Measurements from ENCODE around the gene COG5. TPM values are rescaled to one million over a fixed set of nuclear protein-coding genes. Genes with fewer than 3 reads are reported as not detected.

The COG5 gene
- total RNA-seq, 1 donor from 2014 or later: 37.2 TPM

GRCh38 chr7:107528461-107528860 is 35.3 kb downstream of the COG5 start:
- TF ChIP-seq, protein P1, sequence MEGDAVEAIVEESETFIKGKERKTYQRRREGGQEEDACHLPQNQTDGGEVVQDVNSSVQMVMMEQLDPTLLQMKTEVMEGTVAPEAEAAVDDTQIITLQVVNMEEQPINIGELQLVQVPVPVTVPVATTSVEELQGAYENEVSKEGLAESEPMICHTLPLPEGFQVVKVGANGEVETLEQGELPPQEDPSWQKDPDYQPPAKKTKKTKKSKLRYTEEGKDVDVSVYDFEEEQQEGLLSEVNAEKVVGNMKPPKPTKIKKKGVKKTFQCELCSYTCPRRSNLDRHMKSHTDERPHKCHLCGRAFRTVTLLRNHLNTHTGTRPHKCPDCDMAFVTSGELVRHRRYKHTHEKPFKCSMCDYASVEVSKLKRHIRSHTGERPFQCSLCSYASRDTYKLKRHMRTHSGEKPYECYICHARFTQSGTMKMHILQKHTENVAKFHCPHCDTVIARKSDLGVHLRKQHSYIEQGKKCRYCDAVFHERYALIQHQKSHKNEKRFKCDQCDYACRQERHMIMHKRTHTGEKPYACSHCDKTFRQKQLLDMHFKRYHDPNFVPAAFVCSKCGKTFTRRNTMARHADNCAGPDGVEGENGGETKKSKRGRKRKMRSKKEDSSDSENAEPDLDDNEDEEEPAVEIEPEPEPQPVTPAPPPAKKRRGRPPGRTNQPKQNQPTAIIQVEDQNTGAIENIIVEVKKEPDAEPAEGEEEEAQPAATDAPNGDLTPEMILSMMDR (conservative IDR thresholded peaks at IDR 0.05): no peak
- no peak for DNase-seq (ENCODE audit: extremely low spot score, unreplicated experiment)
- Mint-ChIP-seq H3K4me3 (no peak overlapping the region), H3K4me1 (ENCODE audit: unreplicated experiment) (no peaks in the 10 kb centered on the region), H3K27me3 (no peaks in the 10 kb centered on the region), H3K9me3 (peaks cover 3% of the 10 kb centered on the region), H3K36me3 (peaks cover 21% of the 10 kb centered on the region), H3K27ac (no peak overlapping the region)

GRCh38 chr7:107527196-107527595 is 36.5 kb downstream of the COG5 start:
- no peak for DNase-seq (ENCODE audit: extremely low spot score, unreplicated experiment)
- H3K4me3 Mint-ChIP-seq: no peak overlapping the region
- H3K9me3 Mint-ChIP-seq: no peaks in the 10 kb centered on the region
- TF ChIP-seq, protein P1 (conservative IDR thresholded peaks at IDR 0.05): no peak
- H3K27me3 Mint-ChIP-seq: no peaks in the 10 kb centered on the region
- H3K4me1 Mint-ChIP-seq (ENCODE audit: unreplicated experiment): no peaks in the 10 kb centered on the region
- H3K36me3 Mint-ChIP-seq: peaks cover 21% of the 10 kb centered on the region
- H3K27ac Mint-ChIP-seq: no peak overlapping the region

DNA sequence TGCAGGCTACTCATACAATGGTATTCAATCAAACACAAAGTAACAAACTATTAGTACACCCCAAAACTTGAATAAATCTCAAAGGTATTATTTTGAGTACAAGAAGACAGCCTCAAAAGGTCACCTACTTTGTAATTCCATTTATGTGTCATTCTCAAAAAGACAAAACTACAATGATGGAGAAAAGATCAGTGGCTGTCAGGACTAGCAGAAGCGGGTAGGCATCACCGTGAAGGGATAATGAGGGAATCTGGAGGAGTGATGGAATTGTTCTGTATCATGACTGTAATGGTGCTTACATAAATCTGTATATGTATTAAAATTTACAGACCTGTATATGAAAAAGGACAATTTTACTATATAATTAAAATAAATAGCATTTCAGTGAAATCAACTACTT is 37.0 kb downstream of the COG5 start:
- Mint-ChIP-seq H3K4me3 (no peak overlapping the region), H3K36me3 (peaks cover 25% of the 10 kb centered on the region), H3K9me3 (no peaks in the 10 kb centered on the region), H3K4me1 (ENCODE audit: unreplicated experiment) (no peaks in the 10 kb centered on the region), H3K27ac (no peak overlapping the region), H3K27me3 (no peaks in the 10 kb centered on the region)
- TF ChIP-seq, protein P1 (conservative IDR thresholded peaks at IDR 0.05): no peak
- no peak for DNase-seq (ENCODE audit: extremely low spot score, unreplicated experiment)

DNA sequence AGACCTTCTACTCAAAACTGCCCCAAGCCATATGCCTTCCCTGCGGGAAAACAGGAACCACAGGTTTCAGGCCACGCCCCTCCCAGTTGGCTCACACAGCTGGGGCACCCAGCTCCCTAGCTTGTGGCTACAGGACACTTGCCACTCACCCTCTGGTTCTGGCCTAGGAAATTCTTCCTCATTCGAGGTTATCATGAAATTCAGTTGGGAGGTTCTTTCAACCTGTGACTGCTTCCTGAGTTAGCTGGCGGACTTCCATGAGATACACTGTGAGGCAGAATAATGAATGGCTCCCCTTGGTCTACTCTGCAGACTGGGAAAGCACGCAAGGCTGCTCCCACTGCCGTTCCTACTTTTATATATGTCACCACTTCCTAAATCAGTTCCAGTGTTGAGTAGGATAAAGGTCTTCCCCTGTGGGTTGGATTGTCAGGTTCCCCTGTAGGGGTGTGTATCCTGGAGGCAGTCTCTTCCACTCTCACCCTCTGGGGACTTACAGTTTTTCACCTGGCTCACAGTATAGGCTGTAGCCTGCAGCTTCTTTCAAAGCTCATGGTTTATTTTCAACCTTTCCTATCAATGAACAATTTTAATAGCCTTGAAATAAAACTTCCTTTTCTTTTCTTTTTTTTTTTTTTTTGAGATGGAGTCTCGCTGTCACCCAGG is 56.9 kb downstream of the COG5 start:
- peaks cover 19% of the 10 kb centered on the region for H3K36me3 Mint-ChIP-seq
- no peaks in the 10 kb centered on the region for H3K4me1 Mint-ChIP-seq (ENCODE audit: unreplicated experiment)
- peaks cover 12% of the 10 kb centered on the region for H3K9me3 Mint-ChIP-seq
- H3K4me3 Mint-ChIP-seq: peak overlapping the region; percentile 28
- TF ChIP-seq, protein P1 (conservative IDR thresholded peaks at IDR 0.05): no peak
- peak overlapping the region; percentile 85 for H3K27ac Mint-ChIP-seq
- DNase-seq (ENCODE audit: extremely low spot score, unreplicated experiment): no peak
- no peaks in the 10 kb centered on the region for H3K27me3 Mint-ChIP-seq

- no peaks in the 10 kb centered on the region for H3K4me1 Mint-ChIP-seq (ENCODE audit: unreplicated experiment)
- H3K27me3 Mint-ChIP-seq: no peaks in the 10 kb centered on the region
- TF ChIP-seq, protein P1 (conservative IDR thresholded peaks at IDR 0.05): no peak
- peaks cover 19% of the 10 kb centered on the region for H3K36me3 Mint-ChIP-seq
- no peak for DNase-seq (ENCODE audit: extremely low spot score, unreplicated experiment)
- H3K4me3 Mint-ChIP-seq: no peak overlapping the region
- peak overlapping the region; percentile 85 for H3K27ac Mint-ChIP-seq
- peaks cover 12% of the 10 kb centered on the region for H3K9me3 Mint-ChIP-seq
Observed at GRCh38 chr7:107505997-107506673, 57.6 kb downstream of the COG5 start.

Data from type B pancreatic cell (in vitro differentiated cells).